Urinary bladder (tissue), 4 donors: ENCODE measurements around the gene SMARCAD1. TPM values are rescaled to one million over a fixed set of nuclear protein-coding genes. Genes with fewer than 3 reads are reported as not detected.

ENCODE experiments used
- DNase-seq: peaks from one replicate; pipeline ENCODE4 v3.0.0-alpha.2; 2015; ENCODE audit errors: extremely low spot score
- H3K27ac ChIP-seq: one replicate; pipeline ENCODE4 v1.5.1; 2013; ENCODE audit warnings: low read depth, mild to moderate bottlenecking, moderate library complexity
- H3K36me3 ChIP-seq: one replicate; pipeline ENCODE4 v1.6.1; 2013; ENCODE audit warnings: mild to moderate bottlenecking, moderate library complexity; ENCODE audit not compliant: insufficient read depth
- H3K4me1 ChIP-seq: one replicate; pipeline ENCODE4 v1.6.1; 2013; ENCODE audit warnings: mild to moderate bottlenecking, moderate library complexity; ENCODE audit not compliant: insufficient read depth
- H3K4me3 ChIP-seq: one replicate; pipeline ENCODE4 v1.5.1; 2013; ENCODE audit warnings: low read depth, low read length
- WGBS: extraction: QIAGEN DNeasy Blood & Tissue Kit; methylation state at CpG from one replicate; pipeline ENCODE4 v1.1.7; 2013; 5-methylcytosine and 5-hydroxymethylcytosine counted together
- polyA plus RNA-seq: library from polyadenylated mRNA; stranded (reverse); fragments of 200-250 nt; gene quantifications from one replicate; pipeline ENCODE4 v1.2.3, GENCODE V29; 2013
- total RNA-seq: library from RNA; depleted of rRNA; stranded (reverse); fragments of >200 nt; gene quantifications from one replicate; pipeline ENCODE4 v1.2.3, GENCODE V29; 2014
- donor health status: healthy with polysubstance abuse.
- donor health status: healthy.

Gene SMARCAD1
- total and polyA plus RNA-seq, 2 donors: 12.1 to 102 TPM

DNA sequence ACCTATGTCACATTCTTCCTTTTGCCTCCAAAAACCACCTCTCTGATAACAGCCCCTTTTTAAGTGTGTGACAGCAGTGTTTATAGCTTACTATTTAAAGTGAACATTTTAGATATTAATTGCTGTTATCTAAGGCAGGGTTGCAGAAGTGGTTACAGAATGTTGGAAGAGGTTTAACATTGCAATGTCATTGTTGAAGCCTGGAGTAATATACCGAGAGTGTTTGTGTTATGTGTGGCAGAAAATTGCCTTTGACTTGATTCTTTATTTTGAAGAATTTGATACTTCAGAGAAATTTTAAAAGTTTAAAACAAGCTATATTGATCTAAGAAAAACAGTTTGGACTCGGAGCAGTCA is 37.1 kb downstream of the SMARCAD1 start:
- Histone ChIP-seq H3K27ac (no peak overlapping the region), H3K4me1 (no peaks in the 10 kb centered on the region), H3K36me3 (peaks cover 3% of the 10 kb centered on the region), H3K4me3 (no peak overlapping the region)
- 78% methylated on average over 2 of the region's 2 CpGs for WGBS
- no peak for DNase-seq

DNA sequence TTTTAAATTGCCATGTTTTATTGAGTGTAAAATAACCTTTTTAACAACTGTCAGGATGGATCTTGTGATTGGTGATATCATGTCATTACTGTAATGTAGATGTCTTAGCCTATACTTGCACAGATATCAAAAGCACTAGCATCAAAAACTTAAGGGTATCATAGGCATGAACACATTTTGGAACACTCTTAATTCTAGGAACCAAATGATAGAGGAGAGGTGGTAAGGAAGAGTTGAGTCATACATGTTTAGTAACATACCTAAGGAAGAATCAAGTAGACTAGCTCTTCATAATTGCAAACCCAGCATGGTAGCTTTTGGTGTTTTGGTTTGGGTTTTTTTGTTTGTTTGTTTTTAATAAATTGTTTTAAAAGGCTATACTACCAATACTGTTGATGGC is 43.4 kb downstream of the SMARCAD1 start:
- no peak overlapping the region for H3K4me3 ChIP-seq
- no peak overlapping the region for H3K27ac ChIP-seq
- DNase-seq: no peak
- no peaks in the 10 kb centered on the region for H3K36me3 ChIP-seq
- H3K4me1 ChIP-seq: no peaks in the 10 kb centered on the region

DNA sequence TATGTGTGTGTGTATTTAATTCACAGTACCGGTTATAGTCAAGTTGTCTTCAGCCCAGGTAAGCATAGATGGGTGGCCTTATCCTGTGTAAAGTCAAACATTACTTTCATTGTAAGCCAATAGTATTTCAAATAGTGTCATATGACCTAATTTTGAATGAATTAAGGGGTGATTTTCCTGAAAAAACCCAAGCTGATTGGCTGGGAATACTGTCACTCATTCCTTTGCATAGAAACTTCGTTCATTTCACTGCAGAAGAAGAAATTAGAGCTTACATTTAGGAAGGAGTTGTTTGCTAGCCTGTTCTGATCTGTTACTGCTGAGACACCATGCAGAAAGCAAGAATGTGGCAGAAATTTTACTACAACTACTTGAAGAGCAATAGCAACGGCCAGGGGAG is 45.4 kb downstream of the SMARCAD1 start:
- Histone ChIP-seq H3K4me3 (no peak overlapping the region), H3K36me3 (no peaks in the 10 kb centered on the region), H3K4me1 (no peaks in the 10 kb centered on the region), H3K27ac (no peak overlapping the region)
- no peak for DNase-seq
- WGBS: 80% methylated on average over 3 of the region's 3 CpGs

DNA sequence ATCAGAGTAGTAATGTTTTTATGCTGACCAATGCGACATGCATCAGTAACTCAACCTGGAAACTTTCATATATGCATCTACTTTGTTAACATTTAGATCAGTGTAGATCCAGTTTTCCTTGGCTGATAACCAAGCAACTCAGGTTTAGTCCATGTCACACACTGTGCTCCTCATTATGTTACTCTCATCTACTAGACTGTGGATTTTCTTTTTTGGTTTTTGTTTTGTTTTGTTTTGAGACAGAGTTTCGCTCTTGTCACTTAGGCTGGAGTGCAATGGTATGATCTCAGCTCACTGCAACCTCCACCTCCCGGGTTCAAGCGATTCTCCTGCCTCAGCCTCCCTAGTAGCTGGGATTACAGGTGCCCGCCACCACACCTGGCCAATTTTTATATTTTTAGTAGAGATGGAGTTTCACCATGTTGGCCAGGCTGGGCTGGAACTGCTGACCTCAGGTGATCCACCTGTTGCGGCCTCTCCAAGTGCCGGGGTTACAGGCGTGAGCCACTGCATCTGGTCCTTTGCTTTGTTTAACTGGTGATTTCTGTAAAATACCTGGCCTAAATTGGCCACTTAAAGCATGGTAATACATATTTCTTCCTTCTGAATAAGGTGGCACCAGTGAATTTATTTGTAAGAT is 48.6 kb downstream of the SMARCAD1 start:
- WGBS: 93% methylated on average over 8 of the region's 8 CpGs
- peaks cover 1% of the 10 kb centered on the region for H3K36me3 ChIP-seq
- no peak overlapping the region for H3K4me3 ChIP-seq
- H3K27ac ChIP-seq: no peak overlapping the region
- H3K4me1 ChIP-seq: no peaks in the 10 kb centered on the region
- no peak for DNase-seq

DNA sequence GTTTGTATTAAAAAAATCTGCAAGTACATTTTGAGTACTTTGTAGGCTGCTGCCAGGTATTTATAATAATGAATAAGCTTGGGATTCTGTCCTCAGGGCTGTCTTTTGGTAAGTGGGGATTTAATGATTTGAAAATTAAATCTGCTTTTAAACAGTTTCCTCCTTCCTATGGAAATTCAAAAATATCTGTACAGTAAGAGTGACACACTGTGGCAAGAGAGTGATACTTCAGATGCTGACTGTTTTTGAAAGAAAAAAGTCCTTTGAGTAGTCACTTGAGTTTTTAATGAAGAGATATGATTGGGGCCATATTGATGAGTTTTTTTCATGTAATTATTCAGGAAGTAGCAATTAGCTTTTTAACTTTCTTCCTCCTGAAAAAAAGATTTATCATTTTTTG is 49.2 kb downstream of the SMARCAD1 start:
- no peaks in the 10 kb centered on the region for H3K4me1 ChIP-seq
- no peak overlapping the region for H3K27ac ChIP-seq
- no peak for DNase-seq
- H3K36me3 ChIP-seq: peaks cover 1% of the 10 kb centered on the region
- H3K4me3 ChIP-seq: no peak overlapping the region

DNA sequence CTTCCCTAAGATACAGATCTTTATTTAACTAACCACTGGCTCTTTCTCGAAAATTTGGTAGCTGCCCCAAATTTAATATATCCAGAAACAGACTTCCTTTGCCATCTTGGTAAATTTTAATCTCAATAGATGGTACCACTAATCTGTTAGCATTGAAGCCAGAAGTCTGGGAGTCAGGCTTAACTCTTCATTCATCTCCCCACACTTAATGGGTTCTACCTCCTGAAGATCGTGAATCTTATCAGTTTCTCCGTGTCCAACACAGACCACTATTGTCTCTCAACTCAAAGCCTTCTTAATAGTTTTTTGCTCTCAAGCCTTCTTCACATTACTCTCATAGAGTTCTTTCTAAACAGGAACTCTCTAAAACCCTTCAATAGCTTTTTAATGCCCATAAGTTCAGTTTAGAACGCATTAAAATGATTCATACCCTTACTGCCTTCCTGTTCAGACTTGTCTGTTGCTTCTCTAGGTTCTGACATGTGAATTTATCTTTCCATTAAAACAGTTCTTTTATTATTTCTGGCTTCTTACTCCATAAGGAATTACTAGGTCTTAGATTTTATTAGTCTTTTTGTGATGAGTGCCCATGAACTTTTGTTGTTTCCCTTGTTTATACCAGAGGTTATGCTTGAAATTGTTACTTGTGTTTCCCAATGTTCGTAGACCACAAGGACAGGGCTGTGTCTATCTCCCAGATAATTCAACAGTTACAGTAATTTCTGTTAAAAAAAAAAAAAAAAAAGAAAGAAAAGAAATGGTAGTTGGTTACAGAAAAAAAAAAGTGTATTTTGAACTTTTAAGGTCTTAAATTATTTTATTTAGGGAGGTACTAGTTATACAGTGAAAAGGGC is 54.7 kb downstream of the SMARCAD1 start:
- Histone ChIP-seq H3K27ac (no peak overlapping the region), H3K4me3 (no peak overlapping the region), H3K36me3 (peaks cover 1% of the 10 kb centered on the region), H3K4me1 (no peaks in the 10 kb centered on the region)
- 67% methylated on average over 5 of the region's 5 CpGs for WGBS
- peak; percentile 10 for DNase-seq

DNA sequence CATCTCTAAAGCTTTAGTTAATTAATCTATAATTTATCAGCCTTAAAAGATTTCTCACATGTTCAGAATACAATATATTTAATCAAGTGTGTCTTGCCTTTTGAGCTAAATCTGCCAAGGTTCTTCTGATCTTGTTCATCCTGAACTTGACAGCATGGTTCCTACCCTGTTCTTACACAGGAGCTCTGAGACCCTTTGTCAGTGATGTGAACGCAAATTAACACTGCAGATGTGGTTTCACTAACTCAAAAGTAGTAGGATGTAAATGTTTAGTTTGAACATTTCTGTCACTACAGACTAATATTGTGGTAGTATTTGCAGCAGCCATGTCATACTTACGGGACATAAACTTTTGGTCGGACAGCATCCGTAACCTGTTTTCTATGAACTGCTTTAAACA is 59.4 kb downstream of the SMARCAD1 start:
- Histone ChIP-seq H3K4me1 (no peaks in the 10 kb centered on the region), H3K4me3 (no peak overlapping the region), H3K36me3 (no peaks in the 10 kb centered on the region), H3K27ac (no peak overlapping the region)
- no peak for DNase-seq
- WGBS: 97% methylated on average over 4 of the region's 4 CpGs

DNA sequence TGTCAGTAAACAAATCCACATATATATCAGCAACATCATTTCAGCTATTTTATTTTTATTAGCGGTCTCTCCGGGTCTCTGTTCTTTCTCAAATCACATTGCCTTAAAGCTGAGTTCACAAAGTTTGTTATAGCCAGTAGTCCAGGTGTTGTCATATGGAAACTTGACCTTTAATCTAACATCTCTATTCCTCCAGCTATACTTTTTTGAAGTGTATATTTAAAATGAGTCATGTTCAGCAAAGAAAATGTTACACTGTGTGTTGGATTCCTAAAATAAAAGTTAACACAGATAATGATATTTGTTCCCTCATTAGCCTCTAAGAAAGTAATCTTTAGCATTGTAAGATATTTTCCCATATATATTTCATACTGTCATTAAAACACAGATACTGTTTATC is 63.6 kb downstream of the SMARCAD1 start:
- Histone ChIP-seq H3K36me3 (no peaks in the 10 kb centered on the region), H3K4me1 (no peaks in the 10 kb centered on the region), H3K27ac (no peak overlapping the region), H3K4me3 (no peak overlapping the region)
- no peak for DNase-seq
- 69% methylated on average over 2 of the region's 2 CpGs for WGBS

DNA sequence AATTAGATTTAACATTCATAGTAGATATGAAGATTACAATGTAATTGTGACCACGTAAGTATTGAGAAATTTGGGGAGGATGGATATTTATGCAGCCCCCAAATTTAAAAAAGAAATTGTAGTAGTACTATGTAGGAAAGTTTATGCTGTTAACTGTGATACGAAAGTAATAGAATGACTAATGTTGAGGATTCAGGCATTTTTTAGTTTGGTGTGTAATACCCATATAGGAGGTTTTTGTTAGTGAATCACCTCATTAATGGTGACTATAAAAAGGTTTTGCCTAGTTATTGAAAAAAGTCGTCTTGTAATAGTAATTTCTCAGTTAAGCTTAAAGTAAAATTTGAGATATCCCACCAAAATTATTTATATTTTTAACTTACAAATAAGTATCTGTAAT is 67.2 kb downstream of the SMARCAD1 start:
- Histone ChIP-seq H3K4me1 (no peaks in the 10 kb centered on the region), H3K36me3 (no peaks in the 10 kb centered on the region), H3K27ac (no peak overlapping the region), H3K4me3 (no peak overlapping the region)
- no peak for DNase-seq
- WGBS: 97% methylated on average over 3 of the region's 3 CpGs

DNA sequence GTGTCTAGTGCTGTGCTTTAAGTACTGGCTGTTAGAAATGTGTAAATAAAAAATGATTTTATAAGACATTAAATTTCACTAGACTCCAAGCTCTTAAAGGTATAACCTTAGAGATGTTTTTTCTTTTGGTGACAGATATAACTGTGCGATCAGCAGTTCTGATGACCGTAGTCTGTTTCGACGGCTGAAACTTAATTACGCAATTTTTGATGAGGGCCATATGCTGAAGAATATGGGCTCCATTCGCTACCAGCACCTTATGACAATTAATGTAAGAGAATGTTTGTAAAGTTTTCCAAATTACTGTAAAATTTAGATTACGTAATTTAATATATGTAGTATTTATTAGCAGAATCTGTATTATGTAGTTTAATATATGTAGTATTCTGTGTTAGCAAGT is 68.5 kb downstream of the SMARCAD1 start:
- DNase-seq: no peak
- H3K4me1 ChIP-seq: no peaks in the 10 kb centered on the region
- H3K4me3 ChIP-seq: no peak overlapping the region
- no peak overlapping the region for H3K27ac ChIP-seq
- no peaks in the 10 kb centered on the region for H3K36me3 ChIP-seq
- 96% methylated on average over 7 of the region's 7 CpGs for WGBS

DNA sequence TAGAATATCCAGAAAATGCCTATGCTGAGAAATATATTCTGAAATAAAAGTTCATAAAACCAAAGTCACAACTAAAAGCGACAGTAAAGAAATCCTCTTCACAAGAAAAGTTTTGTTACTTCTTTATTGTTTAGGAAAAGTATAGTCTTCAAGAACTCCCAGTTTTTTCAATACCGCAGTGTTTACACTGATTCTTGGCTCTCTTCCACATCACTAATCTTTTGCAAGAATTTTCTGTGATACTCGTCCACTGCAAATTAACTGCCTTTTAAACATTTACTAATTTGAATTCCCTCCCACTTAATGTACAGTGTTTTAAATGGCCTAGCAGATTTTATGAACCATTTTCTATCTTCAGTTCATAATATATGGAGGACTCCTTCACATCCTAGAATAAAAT is 69.9 kb downstream of the SMARCAD1 start:
- Histone ChIP-seq H3K4me3 (no peak overlapping the region), H3K27ac (no peak overlapping the region), H3K36me3 (peaks cover under 1% of the 10 kb centered on the region), H3K4me1 (no peaks in the 10 kb centered on the region)
- WGBS: 58% methylated on average over 3 of the region's 3 CpGs
- DNase-seq: no peak

DNA sequence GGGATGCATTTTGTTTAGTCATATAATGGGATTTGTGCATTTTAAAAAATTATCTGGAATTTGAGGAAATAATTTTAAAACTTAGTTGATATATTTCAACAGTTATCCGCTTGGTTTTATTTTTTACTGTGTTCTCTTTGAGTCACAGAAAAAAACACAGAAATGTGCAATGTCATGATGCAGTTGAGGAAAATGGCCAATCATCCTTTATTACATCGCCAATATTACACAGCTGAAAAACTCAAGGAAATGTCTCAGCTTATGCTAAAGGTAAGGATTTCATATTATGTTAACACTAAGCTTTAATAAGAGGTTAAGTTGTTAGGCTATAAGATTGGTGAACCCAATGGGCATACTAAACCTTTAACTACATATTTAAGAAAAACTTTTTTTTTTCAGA is 71.1 kb downstream of the SMARCAD1 start:
- H3K36me3 ChIP-seq: peaks cover 1% of the 10 kb centered on the region
- DNase-seq: no peak
- 98% methylated on average over 2 of the region's 2 CpGs for WGBS
- H3K4me3 ChIP-seq: no peak overlapping the region
- H3K4me1 ChIP-seq: no peaks in the 10 kb centered on the region
- H3K27ac ChIP-seq: no peak overlapping the region

DNA sequence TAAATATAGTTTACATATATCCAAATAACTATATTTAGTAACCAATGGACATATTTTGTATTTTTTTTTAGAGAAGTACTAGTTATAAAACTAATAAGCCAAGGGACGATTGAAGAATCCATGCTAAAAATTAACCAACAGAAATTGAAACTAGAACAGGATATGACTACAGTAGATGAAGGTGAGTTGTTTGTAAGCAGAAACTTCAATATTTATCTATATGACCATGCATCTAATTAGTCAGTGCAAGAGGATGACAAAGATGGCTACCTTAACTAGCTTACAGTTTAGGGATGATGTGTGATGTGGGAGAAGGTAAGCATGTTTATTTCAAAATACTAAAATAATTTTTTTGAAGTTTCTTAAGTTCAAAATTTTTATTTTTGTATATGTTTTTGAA is 77.2 kb downstream of the SMARCAD1 start:
- DNase-seq: no peak
- no peak overlapping the region for H3K4me3 ChIP-seq
- 93% methylated on average over 1 of the region's 1 CpG for WGBS
- no peak overlapping the region for H3K27ac ChIP-seq
- H3K4me1 ChIP-seq: no peaks in the 10 kb centered on the region
- peaks cover 1% of the 10 kb centered on the region for H3K36me3 ChIP-seq

DNA sequence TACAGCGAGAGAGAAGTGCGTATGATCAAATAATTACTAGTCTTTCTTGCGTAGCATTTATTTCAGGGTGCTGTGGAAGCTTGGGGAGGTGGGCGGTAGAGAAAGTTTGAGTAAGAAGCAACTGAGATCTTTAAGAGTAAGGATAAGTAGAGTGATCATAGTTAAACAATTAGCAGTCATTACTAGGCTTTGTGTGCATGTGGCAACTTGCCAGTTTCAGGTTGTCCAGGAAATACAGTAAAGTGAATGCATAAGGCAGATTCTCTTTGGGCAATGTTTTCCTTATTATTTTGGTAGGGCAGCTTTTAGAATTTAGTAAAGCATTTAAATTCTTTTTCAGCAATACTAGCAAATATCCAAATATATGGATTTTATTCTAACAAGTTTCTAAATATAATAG is 78.0 kb downstream of the SMARCAD1 start:
- peaks cover 1% of the 10 kb centered on the region for H3K36me3 ChIP-seq
- WGBS: 97% methylated on average over 4 of the region's 4 CpGs

More for the DNA sequence above, 78.0 kb downstream of the SMARCAD1 start:
- Histone ChIP-seq H3K27ac (no peak overlapping the region), H3K4me1 (no peaks in the 10 kb centered on the region), H3K4me3 (no peak overlapping the region)
- no peak for DNase-seq
